NCI-H345 (cell line): Measurements from ENCODE around the gene IRS1.

Source experiments
- DNase-seq: peaks from one replicate; lab custom pipeline; 2025; lab: John Stamatoyannopoulos, UW

Gene IRS1

GRCh38 chr2:226790011-226790410 lies 9.6 kb downstream of the IRS1 start:
- no peak for DNase-seq

GRCh38 chr2:226788881-226789490 lies 10.6 kb downstream of the IRS1 start:
- no peak for DNase-seq

GRCh38 chr2:226788064-226788463 lies 11.6 kb downstream of the IRS1 start:
- DNase-seq = no peak

- DNase-seq = no peak
Observed at GRCh38 chr2:226783885-226784284, 15.7 kb downstream of the IRS1 start.

GRCh38 chr2:226782092-226782713 lies 17.4 kb downstream of the IRS1 start:
- no peak for DNase-seq

GRCh38 chr2:226780431-226780830 lies 19.2 kb downstream of the IRS1 start:
- DNase-seq = no peak

- DNase-seq = no peak
Observed at GRCh38 chr2:226777611-226778010, 22.0 kb downstream of the IRS1 start.

- DNase-seq = no peak
Observed at GRCh38 chr2:226776104-226776503, 23.5 kb downstream of the IRS1 start.

- DNase-seq = no peak
Observed at GRCh38 chr2:226775032-226775509, 24.5 kb downstream of the IRS1 start.

- no peak for DNase-seq
Observed at GRCh38 chr2:226773291-226773690, 26.3 kb downstream of the IRS1 start.

GRCh38 chr2:226772389-226773179 lies 27.0 kb downstream of the IRS1 start:
- DNase-seq = no peak

- DNase-seq = no peak
Observed at GRCh38 chr2:226771067-226771466, 28.6 kb downstream of the IRS1 start.

- DNase-seq = no peak
Observed at GRCh38 chr2:226767056-226767813, 32.4 kb downstream of the IRS1 start.

- no peak for DNase-seq
Observed at GRCh38 chr2:226766352-226767055, 33.1 kb downstream of the IRS1 start.

GRCh38 chr2:226763320-226763719 lies 36.3 kb downstream of the IRS1 start:
- DNase-seq = no peak

- no peak for DNase-seq
Observed at GRCh38 chr2:226761195-226761583, 38.4 kb downstream of the IRS1 start.

- no peak for DNase-seq
Observed at GRCh38 chr2:226760412-226761194, 39.0 kb downstream of the IRS1 start.

GRCh38 chr2:226759768-226760167 lies 39.9 kb downstream of the IRS1 start:
- no peak for DNase-seq

- DNase-seq = no peak
Observed at GRCh38 chr2:226758921-226759640, 40.5 kb downstream of the IRS1 start.

GRCh38 chr2:226756131-226756530 lies 43.5 kb downstream of the IRS1 start:
- no peak for DNase-seq
